HG03571 (cell line): ENCODE measurements around the gene SFMBT2.
"Not testable (repeated sequence)": the region's sequence is repeated elsewhere in the genome, so short reads cannot be mapped to it uniquely, and the experiment has no call there.

ENCODE experiments used
- ATAC-seq: cut with Tn5 transposase; IDR thresholded peaks from one replicate; pipeline ENCODE4 v1.9.1; 2021; ENCODE audit not compliant: unreplicated experiment

SFMBT2 gene

DNA sequence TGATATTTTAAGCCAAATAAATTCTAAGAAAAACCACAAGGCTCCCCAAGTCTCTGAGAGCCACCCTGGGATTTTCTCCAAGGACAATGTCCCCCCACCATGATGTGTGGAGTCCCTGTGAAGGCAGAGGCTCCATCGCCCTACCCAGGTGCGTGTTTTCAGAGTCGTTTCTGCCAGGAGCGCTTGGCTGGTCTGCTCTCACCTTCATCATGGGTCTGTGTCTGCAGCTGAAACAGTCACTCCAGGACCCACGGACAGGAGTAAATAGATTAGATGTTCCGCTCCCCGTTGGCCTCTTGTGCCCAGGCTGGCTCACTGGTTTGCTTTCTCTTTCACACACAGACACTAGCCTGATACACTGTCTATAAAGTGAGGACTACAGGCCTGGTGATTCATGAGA lies 217.5 kb downstream of the SFMBT2 start:
- ATAC-seq, result no peak

DNA sequence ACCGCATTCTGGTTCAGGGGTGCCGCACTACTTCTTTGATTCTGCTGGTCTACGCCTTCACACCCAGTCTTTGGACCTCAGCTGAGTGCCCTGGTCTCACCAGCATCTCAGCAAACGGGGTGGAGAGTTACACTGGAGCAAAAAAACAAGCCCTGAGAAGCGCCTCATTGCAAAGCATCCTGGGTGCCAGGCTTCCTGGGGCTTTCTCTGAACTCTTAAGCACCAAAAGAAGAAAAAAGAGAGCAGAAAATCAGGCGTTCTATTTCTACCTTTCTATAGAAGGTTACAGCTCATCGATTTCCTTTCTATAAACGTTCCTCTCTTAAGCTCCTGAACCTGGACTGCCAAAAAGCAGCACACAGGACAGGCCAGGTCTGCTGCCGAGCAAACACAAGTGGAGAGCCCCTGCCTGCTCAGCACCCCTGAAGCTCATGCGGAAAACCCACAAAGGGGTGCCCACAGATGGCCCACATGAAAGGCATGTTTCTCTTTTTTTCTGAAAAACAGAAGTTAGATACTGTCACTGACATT lies 217.9 kb downstream of the SFMBT2 start:
- no peak for ATAC-seq

DNA sequence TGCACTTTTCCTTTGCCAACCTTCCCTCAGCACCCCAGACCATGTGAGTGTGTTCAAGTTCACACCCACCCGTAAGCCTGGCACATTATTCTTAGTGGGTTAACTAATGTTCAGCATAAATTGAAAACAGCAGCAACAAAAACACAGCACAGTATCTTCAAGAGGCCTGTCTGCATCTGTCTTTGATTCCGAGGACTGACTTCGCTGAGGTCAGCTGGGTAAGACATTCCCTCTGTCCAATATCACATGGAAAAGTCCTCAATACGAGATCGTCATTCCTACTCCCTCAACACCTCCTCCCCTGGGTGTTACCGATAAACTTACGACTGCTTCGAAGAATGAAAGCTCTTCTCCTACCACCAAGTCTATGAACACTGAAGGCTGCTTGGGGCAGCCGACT lies 218.8 kb downstream of the SFMBT2 start:
- ATAC-seq, result no peak

DNA sequence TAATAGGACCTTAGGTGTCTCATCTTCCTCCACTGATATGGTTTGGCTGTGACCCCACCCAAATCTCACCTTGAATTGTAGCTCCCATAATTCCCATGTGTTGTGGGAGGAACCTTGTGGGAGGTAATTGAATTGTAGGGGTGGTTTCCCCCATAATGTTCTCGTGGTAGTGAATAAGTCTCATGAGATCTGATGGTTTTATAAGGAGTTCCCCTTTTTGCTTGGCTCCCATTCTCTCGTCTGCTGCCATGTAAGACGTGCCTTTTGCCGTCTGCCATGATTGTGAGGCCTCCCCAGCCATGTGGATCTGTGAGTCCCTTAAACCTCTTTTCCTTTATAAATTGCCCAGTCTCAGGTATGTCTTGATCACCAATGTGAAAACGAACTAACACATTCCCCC lies 220.1 kb downstream of the SFMBT2 start:
- ATAC-seq, result not testable (repeated sequence)

DNA sequence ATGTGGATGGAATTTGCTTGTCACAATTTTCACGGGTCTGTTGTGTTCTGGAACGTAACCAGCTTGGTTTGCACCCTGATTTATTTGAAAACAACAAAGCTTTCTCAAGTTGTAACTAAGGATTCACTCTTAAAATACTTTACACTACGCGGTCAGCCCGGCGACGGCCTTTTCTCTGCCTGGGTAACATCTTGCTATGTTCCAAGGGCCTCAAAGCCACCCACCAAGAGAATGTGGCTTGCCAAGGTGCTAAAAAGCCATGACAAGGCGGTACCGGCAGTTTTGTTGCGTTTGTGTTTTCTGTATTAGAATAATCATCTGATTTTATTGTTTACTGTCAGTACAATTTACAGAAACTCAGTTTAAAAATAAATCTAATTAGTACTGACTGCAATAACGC lies 220.9 kb downstream of the SFMBT2 start:
- ATAC-seq, result no peak

DNA sequence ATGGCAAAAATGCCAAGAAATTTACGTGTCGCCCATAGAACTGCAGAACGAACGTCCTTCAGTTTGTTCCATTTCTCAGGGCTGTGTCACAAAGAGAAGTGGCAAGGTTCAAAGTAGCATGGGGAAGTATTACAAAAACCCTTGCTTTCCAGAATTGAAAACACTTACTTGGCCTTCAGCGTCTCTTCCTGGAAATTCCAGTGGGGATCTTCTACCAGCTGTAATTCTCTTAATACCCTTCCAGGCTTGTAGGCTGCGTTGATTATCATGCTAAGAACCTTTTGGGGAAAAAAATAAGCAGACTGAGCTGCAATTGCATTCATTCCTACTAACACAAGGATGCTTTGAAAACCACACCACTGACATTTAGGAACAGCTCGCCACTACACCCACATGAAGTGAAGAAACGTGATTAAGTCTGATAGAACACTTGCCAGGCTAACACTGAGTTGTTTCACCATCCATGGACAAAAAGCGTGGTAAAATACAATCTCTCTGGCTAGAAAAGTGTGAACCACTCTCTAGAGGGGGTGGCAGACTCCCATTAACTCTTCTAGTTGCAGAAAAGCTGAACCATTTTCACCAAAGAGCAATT lies 222.3 kb downstream of the SFMBT2 start:
- ATAC-seq, result no peak

DNA sequence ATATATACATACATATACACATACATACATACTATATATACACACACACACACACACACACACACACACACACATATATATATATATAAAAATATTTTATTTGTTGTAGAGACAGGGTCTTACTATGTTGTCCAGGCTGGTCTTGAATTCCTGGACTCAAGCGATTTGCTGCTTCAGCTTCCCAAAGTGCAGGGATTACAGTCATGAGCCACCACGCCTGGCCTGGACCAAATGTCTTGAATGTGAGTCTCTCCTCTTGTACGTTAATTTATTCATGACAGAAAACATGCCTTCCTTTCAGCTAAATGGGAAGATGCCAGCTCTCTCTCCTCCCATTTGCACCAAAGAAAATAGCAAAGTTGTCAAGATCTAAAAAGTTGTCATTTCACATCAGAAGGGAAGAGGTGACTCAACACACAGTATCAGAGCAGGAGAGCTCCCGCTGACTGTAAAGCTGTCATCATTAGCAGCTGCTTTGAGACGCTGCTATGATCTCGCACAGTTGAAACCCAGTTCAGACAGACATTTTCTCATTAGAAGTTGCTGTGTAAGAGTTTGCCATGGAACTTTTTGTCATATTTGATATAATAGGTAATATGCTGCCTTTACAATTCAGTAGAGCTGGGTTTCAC lies 224.3 kb downstream of the SFMBT2 start:
- ATAC-seq, result no peak

DNA sequence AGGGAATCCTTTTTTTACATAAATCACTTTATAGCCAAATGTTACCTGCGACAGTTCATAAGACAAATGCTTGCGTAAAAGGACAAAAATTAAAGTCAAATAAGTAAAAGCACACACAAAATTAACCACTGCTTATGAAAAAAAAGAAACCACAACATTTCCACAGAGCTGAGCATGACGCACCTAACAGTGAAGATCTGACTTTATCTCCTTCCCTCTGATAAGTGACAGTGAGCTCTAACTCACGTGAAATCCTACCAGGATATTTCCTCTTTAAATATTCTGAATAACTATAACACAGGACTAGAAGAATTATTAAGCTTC lies 225.5 kb downstream of the SFMBT2 start:
- no peak for ATAC-seq

DNA sequence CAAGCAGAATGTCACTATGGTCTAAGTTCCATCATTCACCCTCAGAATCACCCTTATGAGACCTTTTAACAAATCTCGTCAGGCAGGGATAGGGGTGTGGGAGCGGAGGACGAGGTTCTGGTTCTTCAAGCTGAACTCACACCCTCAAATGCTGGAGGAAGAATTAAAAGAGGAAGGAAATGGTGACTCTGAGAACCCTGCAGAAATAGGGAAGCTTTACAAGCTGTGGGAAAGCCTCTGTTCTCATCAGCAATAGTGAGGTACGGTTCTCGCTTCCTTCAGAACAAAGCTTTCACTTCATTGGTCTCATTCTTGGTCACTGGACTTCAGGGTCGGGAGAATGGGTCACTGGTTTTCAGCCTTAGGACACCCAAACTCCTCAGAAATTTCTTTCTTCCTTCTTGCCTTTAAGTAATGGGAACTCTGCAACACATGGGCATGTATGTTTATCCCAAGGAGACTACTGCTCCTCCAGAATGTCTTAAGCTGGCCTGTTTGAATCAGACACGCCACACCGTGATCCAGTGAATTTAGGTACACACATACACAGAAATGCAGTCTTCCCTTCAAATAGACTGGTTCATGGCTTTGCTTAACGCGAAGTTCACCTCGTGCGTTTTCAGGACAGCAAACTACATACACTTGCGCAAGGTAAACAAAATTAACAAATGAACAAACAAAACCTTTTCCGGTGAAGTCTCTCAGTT lies 226.0 kb downstream of the SFMBT2 start:
- ATAC-seq, result no peak

DNA sequence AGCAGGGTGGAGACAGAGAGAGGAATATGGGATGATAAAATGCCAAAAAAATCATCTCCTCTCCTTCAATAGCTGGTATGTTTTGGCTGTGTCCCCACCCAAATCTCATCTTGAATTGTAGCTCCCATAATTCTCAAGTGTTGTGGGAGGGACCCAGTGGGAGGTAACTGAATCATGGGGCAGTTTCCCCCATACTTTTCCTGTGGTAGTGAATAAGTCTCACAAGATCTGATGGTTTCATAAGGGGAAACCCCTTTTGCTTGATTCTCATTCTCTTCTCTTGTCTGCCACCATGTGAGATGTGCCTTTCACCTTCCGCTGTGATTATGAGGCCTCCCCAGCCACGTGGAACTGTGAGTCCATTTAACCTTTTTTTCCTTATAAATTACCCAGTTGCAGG lies 226.7 kb downstream of the SFMBT2 start:
- ATAC-seq, result not testable (repeated sequence)

DNA sequence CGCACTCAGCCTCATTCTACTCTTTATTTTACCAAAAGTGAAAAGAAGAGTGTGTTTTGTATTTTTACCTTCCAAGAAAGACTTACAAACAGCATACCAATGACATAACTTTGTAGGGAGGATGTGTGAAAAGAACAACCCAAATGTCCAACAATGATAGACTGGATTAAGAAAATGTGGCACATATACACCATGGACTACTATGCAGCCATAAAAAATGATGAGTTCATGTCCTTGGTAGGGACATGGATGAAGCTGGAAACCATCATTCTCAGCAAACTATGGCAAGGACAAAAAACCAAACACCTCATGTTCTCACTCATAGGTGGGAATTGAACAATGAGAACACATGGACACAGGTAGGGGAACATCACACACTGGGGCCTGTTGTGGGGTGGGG lies 228.5 kb downstream of the SFMBT2 start:
- ATAC-seq, result not testable (repeated sequence)

DNA sequence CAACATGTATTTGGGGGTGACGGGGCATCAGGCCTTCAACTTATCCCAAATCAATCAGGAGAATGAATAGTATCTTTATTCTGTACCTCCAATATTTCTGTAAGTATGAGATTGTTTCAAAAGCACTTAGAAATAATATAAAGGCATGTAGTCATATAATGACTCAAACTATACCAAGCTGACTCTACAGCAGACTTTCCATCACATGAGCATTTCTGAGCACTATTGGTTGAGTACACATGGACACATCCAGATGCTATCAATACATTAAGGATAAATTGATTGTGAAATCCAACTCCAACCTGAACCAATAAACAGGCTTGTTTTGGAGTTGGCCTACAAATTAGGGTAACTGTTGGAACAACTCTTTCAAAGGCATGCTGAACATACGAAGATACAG lies 229.4 kb downstream of the SFMBT2 start:
- no peak for ATAC-seq

DNA sequence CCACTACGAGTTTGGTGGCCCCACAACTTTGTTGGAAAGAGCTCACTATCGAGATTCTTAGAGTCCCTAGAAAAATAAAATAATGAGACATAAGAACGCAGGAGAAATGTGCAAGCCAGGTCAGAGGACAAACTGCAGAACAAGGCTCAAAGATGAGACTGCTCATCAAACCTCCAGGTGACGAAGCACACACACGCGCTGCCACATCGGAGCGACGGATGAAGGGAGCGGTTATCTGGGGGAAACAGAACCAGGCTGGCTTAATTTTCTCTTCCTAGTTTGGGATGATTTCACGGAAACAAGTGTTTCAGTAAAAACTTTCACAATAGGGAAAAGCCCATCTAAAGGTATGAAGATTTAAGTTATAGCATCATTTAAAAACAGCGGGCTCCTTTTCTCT lies 231.3 kb downstream of the SFMBT2 start:
- no peak for ATAC-seq

DNA sequence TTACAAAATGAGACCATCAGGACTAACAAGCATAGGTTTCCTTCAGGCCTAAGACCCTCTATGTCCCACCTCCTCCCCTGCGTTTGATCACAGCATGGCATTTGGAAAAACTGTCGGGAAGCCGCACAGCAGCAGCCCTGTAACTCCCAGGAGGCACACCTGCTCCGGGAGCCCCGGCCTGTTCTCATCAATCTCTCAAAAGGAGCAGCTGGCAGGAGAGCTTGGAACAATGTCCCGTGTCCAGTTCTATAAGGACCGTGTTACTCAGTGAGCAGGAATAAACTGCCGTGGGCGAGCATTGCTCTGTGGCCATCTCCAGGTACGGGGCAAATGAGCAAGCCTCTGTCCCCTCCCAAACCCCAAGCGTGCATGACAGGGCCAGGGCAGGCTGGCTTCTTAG lies 236.9 kb downstream of the SFMBT2 start:
- no peak for ATAC-seq

DNA sequence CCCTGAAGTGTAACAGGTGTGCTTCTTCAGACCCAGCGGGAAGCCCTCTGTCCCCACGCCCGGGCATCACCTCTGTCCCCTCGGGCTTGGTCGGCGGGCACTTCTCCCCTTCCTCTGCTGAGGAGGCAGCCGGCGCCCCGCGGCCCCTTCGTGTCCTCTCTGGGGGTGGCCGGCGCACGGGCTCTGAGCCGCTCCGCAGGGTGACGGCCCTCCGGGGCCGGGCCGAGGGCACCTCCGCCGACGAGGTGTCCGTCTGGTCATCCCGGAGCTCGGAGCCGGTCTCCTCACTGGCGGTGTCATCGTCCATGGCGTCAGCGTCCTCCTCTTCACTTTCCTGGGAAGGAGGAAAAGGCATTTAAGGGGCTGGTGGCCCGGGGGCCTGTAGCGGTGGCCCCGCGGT lies 239.0 kb downstream of the SFMBT2 start:
- no peak for ATAC-seq

DNA sequence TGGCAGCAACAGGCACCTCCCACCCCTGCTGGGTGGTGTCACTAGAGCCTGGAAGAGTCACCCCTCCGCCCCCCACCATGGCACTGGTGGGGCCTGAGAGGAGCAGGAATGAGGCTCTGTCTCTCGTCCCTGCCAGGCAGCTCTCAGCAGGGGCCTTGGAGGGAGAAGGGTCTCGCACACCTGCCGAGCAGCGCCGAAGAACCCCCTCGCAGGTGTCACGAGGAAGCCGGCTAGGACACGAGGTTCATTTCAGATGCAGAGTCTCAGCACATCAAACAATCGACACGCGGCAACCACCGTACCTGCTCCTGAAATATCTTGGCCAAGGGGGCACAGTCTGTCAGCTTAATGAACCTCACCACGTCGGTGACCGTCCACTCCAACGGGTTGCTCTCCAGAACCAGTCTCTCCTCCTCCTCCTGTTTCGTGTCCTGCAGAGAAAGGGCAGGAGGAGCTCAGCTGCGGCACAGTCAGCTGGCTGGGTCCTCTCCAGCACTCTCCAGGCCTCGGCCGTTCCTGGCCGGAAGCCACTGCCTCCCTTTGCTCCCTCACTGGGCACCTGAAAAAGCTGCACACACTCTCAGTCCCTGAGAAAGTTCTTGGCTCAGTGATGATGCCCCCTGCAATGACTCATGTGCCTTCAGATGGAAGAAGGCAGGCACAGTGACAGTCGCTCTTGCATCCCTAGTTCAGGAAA lies 240.1 kb downstream of the SFMBT2 start:
- no peak for ATAC-seq

DNA sequence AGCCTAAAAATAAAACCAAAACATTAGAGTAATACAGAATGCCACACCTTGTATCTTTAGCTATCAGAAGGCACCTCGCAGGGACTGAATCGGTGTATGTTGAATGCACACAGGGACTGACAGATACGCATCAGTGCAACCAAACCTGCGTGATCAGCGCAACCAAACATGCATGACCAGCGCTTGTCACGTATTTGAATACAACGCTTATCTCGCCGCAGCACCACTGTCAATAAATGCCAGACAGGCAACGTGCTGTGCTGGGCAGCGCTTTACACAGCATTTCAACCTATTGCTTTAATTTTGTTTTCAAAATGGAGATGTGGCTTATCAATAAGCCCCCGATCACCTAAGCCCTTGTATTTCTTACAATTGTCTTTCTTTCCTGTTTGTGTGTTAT lies 242.4 kb downstream of the SFMBT2 start:
- no peak for ATAC-seq

DNA sequence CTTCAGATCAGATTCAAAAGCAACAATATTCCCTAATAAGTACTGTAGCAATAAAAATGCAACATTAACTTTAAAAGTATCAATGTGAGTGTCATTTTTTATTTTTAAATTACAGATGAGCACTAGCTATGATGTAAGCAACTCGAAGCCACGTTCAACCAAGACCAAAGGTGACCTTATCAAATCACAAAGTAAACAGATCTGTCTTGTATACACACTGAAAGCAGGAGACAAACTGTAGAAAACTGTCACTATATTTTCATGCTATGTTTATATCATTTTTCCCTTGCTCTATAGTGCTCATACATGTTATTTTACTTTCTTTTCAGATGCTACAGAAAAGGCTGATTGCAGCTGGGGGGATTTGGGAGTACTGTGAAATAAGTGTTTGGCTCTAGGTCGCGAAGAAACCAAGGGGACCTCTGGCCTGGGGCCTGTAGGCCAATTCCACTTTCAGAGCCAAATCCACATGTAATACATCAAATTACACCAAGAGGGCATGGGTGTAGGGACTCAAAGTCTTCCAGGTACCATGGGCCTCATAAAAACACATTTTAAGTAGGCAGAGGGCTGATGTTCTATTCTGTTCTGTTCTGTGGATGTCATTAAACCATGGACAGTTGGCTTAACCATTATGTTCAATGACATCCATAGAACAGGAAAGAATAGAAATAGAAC lies 245.2 kb downstream of the SFMBT2 start:
- no peak for ATAC-seq

DNA sequence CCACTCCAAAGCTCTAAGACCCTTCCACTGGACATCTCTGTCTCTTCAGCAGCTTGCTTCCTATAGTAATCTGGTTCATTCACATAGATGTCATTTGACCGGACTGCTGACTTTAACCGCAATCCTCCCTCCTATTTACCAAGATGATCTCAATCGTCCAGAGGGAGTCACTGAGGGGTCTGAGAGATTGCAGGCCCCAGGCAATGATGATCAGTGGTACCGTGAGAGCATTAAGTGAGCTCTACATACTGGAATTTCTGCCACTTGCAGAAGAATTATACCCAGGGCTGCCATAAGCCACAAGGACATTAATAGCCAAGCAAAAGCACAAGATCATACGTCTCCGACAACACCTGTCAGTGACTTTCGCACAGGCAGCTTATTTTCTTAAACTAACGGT lies 245.9 kb downstream of the SFMBT2 start:
- no peak for ATAC-seq

DNA sequence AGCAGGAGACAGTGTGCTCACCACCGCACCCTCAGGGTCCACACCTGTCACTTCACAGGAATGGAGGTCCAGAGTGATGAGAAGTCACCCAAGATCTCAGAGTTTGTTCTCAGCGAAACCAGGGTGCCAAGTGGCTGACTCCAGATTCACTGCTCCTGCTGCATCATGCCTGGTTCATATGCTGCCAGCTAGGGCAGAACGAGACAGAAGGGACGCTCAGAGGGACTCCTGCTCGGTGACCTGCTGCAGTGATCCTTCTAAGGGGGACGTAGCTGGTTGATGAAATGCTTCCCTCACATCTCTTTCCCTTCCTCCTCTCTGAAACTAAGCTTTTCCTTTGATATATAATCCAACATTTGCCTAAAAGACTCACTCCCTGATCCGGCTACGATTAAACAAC lies 248.5 kb downstream of the SFMBT2 start:
- no peak for ATAC-seq

DNA sequence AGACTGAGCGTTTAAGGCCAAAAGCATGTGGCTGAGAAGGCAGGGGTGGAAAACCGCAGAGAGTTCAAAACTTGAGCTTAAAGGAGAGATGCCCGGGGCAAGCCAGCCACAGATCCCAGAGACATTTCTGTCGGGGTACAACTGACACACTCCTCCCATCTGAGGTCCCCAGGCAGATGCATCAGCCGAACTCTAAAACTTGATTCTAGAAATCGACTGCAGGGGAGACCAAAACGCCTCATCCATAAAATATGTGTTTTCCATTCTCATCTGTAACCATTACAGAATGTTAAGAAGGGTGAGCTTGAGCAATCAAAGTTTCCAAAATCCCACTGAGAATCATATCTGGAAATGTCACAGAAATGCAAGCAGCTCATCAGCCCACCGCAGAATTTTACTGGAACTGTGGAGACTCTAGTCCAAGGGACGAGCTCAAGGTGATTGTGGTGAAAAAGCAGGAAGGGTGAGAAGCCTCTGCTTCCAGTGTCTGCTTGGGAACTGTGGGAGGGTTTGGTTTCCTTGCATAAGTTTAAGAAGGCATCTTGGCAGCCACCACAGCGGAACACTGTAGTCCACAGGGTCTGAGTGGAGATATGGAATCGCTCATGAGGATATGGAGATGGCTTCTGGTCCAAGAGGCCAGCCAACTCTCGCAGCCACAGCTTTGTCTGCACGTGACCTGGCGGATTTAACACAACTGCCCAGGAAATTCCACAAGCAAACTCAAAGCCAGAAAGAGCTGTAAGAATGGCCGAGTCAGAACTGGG lies 249.2 kb downstream of the SFMBT2 start:
- ATAC-seq, result no peak
